Endothelial cell of umbilical vein (primary cell): ENCODE results near the gene PRDX4.

ENCODE experiments used
- EZH2 ChIP-seq: IDR thresholded peaks from 2 replicates; pipeline ENCODE4 v1.6.1; 2012; ENCODE audit warnings: borderline replicate concordance, low read depth, mild to moderate bottlenecking, moderate library complexity, low read length, inconsistent platforms; ENCODE audit not compliant: severe bottlenecking
- FOS ChIP-seq: IDR thresholded peaks from 2 replicates; pipeline ENCODE4 v1.6.1; 2011; ENCODE audit warnings: mild to moderate bottlenecking, low read length, moderate library complexity, borderline replicate concordance; ENCODE audit not compliant: insufficient read depth
- POLR2A ChIP-seq: IDR thresholded peaks from 2 replicates; pipeline ENCODE4 v1.6.1; 2012; ENCODE audit warnings: low read depth, mild to moderate bottlenecking, control low read depth, low read length
- TF ChIP-seq, protein P1 (sequence below), 2 donors: IDR thresholded peaks; 1 replicate in 1 of 2; 2 replicates in 1 of 2; pipeline ENCODE4 v1.5.1; 2011; ENCODE audit warnings: low read length in 2 of 2, mild to moderate bottlenecking in 2 of 2, moderate library complexity in 2 of 2, control low read depth in 1 of 2, inconsistent platforms in 1 of 2, low read depth in 1 of 2; ENCODE audit not compliant: insufficient read depth in 1 of 2; ENCODE audit errors: extremely low read depth in 1 of 2

DNA sequence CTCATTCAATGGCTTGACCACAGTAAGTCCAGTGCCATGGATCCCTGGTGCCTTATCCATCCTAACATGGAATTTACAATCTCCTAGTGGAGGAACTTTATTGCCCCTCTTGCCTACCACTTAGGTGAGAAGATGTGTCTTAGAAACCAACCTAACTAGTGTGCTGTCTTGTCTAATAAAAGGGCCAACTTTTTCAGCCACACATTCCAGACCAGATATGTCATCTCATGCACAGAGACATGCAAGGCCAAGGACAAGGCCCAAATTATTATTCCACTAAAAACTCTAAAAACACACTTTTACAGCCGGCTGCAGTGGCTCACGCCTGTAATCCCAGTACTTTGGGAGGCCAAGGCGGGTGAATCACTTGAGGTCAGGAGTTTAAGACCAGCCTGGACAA lies 10.6 kb upstream of the PRDX4 start:
- TF ChIP-seq POLR2A, result no peak
- TF ChIP-seq, protein P1, sequence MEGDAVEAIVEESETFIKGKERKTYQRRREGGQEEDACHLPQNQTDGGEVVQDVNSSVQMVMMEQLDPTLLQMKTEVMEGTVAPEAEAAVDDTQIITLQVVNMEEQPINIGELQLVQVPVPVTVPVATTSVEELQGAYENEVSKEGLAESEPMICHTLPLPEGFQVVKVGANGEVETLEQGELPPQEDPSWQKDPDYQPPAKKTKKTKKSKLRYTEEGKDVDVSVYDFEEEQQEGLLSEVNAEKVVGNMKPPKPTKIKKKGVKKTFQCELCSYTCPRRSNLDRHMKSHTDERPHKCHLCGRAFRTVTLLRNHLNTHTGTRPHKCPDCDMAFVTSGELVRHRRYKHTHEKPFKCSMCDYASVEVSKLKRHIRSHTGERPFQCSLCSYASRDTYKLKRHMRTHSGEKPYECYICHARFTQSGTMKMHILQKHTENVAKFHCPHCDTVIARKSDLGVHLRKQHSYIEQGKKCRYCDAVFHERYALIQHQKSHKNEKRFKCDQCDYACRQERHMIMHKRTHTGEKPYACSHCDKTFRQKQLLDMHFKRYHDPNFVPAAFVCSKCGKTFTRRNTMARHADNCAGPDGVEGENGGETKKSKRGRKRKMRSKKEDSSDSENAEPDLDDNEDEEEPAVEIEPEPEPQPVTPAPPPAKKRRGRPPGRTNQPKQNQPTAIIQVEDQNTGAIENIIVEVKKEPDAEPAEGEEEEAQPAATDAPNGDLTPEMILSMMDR (IDR thresholded peaks at IDR 0.05; ENCODE audit: extremely low read depth in 1 of 2, insufficient read depth in 1 of 2, low read depth in 1 of 2, low read length in 2 of 2), result no peak
- no peak for TF ChIP-seq FOS
- TF ChIP-seq EZH2, result no peak
